ENCODE results near the gene ZNF385B. TPM values are rescaled to one million over a fixed set of nuclear protein-coding genes. Genes with fewer than 3 reads are reported as not detected.

The ZNF385B gene
- total RNA-seq, 4 donors from 2014 or later: 0.89 to 3.6 (median 1.8) TPM

- no peak overlapping the region for H3K4me3 ChIP-seq
- H3K9me3 ChIP-seq: no peaks in the 10 kb centered on the region
- no peak for DNase-seq (ENCODE audit: low spot score in 2 of 2)
- no peaks in the 10 kb centered on the region for H3K36me3 ChIP-seq
- no peaks in the 10 kb centered on the region for H3K4me1 ChIP-seq
- 85% methylated on average over 12 of the region's 12 CpGs for WGBS
- H3K27ac ChIP-seq: no peak overlapping the region
- TF ChIP-seq POLR2AphosphoS5 (IDR thresholded peaks at IDR 0.05) (no peak), POLR2A (IDR thresholded peaks at IDR 0.05) (no peak), EP300 (IDR thresholded peaks at IDR 0.05) (no peak)
- H3K27me3 ChIP-seq: no peaks in the 10 kb centered on the region
These were observed 196.2 kb downstream of the ZNF385B start for GRCh38 chr2:179664972-179665812.

DNA sequence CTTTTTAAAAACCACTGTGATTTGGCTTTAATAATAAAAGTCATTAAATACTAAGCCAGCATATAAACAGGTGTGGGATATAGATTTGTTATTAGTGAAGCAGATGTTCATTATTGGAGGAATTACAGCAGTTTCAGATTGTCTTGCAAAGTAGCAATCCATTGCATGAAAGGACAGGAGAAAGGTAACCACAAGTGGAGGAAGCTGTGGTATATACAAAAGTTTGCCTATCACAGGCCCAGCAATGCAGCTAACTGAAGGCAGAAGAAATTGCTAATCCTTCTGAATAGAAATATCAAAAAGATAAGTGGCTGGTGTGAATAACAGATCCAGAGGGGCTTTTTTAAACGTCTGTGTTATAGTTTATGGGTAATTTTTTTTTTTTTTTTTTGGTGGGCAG, 199.4 kb downstream of the ZNF385B start:
- no peaks in the 10 kb centered on the region for H3K9me3 ChIP-seq
- 85% methylated on average over 1 of the region's 1 CpG for WGBS
- no peaks in the 10 kb centered on the region for H3K4me1 ChIP-seq
- no peak overlapping the region for H3K4me3 ChIP-seq
- H3K36me3 ChIP-seq: no peaks in the 10 kb centered on the region
- no peak overlapping the region for H3K27ac ChIP-seq
- TF ChIP-seq EP300 (IDR thresholded peaks at IDR 0.05) (no peak), POLR2AphosphoS5 (IDR thresholded peaks at IDR 0.05) (no peak), POLR2A (IDR thresholded peaks at IDR 0.05) (no peak), CTCF (IDR thresholded peaks at IDR 0.05) (no peak)
- H3K27me3 ChIP-seq: no peaks in the 10 kb centered on the region
- no peak for DNase-seq (ENCODE audit: low spot score in 2 of 2)

- WGBS: 88% methylated on average over 6 of the region's 6 CpGs
- H3K9me3 ChIP-seq: no peaks in the 10 kb centered on the region
- H3K4me1 ChIP-seq: no peaks in the 10 kb centered on the region
- TF ChIP-seq CTCF (IDR thresholded peaks at IDR 0.05) (no peak), EP300 (IDR thresholded peaks at IDR 0.05) (no peak), POLR2AphosphoS5 (IDR thresholded peaks at IDR 0.05) (no peak), POLR2A (IDR thresholded peaks at IDR 0.05) (no peak)
- H3K27ac ChIP-seq: no peak overlapping the region
- no peaks in the 10 kb centered on the region for H3K36me3 ChIP-seq
- DNase-seq (ENCODE audit: low spot score in 2 of 2): no peak
- H3K4me3 ChIP-seq: no peak overlapping the region
- no peaks in the 10 kb centered on the region for H3K27me3 ChIP-seq
These were observed 204.3 kb downstream of the ZNF385B start for GRCh38 chr2:179657068-179657595.

GRCh38 chr2:179655627-179656026, 205.8 kb downstream of the ZNF385B start:
- Histone ChIP-seq H3K27ac (no peak overlapping the region), H3K4me1 (no peaks in the 10 kb centered on the region), H3K4me3 (no peak overlapping the region), H3K36me3 (no peaks in the 10 kb centered on the region), H3K9me3 (no peaks in the 10 kb centered on the region), H3K27me3 (no peaks in the 10 kb centered on the region)
- WGBS: 56% methylated on average over 2 of the region's 2 CpGs
- DNase-seq (ENCODE audit: low spot score in 2 of 2): no peak
- TF ChIP-seq EP300 (IDR thresholded peaks at IDR 0.05) (no peak), POLR2AphosphoS5 (IDR thresholded peaks at IDR 0.05) (no peak), POLR2A (IDR thresholded peaks at IDR 0.05) (no peak), CTCF (IDR thresholded peaks at IDR 0.05) (no peak)

GRCh38 chr2:179654806-179655205, 206.6 kb downstream of the ZNF385B start:
- H3K4me3 ChIP-seq: no peak overlapping the region
- H3K9me3 ChIP-seq: no peaks in the 10 kb centered on the region
- no peak for TF ChIP-seq EP300 (IDR thresholded peaks at IDR 0.05)
- TF ChIP-seq CTCF (IDR thresholded peaks at IDR 0.05): no peak
- H3K36me3 ChIP-seq: no peaks in the 10 kb centered on the region
- H3K27ac ChIP-seq: no peak overlapping the region
- H3K27me3 ChIP-seq: no peaks in the 10 kb centered on the region
- no peak for DNase-seq (ENCODE audit: low spot score in 2 of 2)
- H3K4me1 ChIP-seq: no peaks in the 10 kb centered on the region
- WGBS: 93% methylated on average over 2 of the region's 2 CpGs
